ENCODE results near the gene KCP.
A peak's percentile ranks its signal among the peaks of the same experiment; 100 is the strongest.

The KCP gene

DNA sequence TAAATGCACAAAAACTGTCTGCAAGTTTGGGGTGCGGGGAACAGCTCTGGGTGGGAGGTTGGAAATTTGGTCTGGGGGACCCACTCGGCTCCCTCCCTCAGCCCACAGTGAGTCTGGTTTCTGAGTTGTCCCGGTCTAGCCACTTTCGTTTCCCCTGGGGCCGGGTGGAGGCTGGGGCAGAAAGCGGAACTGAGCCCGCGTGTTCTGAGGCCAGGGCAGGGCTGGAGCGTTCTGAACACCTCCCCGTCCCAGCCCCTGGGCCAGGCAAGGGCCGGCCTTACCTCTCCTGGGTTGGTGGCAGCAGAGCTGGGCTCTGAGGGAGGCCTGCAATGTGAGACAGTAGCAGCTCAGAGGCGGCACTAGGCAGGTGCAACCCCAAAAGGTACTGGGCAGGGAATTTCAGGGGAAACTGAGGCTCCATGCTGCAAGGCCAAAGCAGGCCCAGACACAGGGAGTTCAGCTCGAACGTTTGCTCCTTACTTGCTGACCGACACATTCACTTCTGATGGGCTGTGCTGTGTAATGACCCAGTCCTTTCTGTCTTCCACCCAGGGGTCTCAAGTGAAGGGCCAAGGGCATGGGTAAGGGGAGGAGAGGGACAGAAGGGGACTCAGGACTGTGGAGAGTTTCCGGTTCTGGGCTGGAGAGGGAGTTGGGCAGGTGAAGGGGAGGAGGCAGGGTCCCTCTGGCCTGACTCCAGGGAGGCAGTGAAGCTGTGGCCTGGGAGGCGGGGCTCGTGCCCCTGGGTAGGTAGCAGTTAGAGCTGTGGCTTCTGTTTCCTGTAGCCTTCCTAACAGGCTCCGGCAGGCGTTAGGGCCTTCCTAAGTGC, 30.2 kb upstream of the KCP start:
- H3K27me3 ChIP-seq (ENCODE audit: low read depth, low read length) = no peaks in the 10 kb centered on the region
- peaks cover 46% of the 10 kb centered on the region for H3K36me3 ChIP-seq (replicated peaks; ENCODE audit: low read depth, low read length)
- H2AFZ ChIP-seq (ENCODE audit: low read depth, low read length) = no peak overlapping the region
- TF ChIP-seq EZH2phosphoT487 (IDR thresholded peaks at IDR 0.05; ENCODE audit: low read depth) = no peak
- TF ChIP-seq, protein P1, sequence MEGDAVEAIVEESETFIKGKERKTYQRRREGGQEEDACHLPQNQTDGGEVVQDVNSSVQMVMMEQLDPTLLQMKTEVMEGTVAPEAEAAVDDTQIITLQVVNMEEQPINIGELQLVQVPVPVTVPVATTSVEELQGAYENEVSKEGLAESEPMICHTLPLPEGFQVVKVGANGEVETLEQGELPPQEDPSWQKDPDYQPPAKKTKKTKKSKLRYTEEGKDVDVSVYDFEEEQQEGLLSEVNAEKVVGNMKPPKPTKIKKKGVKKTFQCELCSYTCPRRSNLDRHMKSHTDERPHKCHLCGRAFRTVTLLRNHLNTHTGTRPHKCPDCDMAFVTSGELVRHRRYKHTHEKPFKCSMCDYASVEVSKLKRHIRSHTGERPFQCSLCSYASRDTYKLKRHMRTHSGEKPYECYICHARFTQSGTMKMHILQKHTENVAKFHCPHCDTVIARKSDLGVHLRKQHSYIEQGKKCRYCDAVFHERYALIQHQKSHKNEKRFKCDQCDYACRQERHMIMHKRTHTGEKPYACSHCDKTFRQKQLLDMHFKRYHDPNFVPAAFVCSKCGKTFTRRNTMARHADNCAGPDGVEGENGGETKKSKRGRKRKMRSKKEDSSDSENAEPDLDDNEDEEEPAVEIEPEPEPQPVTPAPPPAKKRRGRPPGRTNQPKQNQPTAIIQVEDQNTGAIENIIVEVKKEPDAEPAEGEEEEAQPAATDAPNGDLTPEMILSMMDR (IDR thresholded peaks at IDR 0.05; ENCODE audit: low read depth, low read length) = no peak
- H3K9me3 ChIP-seq (ENCODE audit: insufficient read depth, low read length) = no peaks in the 10 kb centered on the region
- peaks cover 54% of the 10 kb centered on the region for H3K4me1 ChIP-seq (ENCODE audit: low read length)
- H3K27ac ChIP-seq (ENCODE audit: low read length) = peak overlapping the region; percentile 97
- peaks cover 92% of the 10 kb centered on the region for H3K79me2 ChIP-seq (ENCODE audit: low read length)
- peak overlapping the region; percentile 99 for H3K9ac ChIP-seq (ENCODE audit: low read length)
- peaks cover 30% of the 10 kb centered on the region for H4K20me1 ChIP-seq (ENCODE audit: insufficient read depth, low read length)
- H3K4me2 ChIP-seq (ENCODE audit: low read length) = peak overlapping the region; percentile 80
- peak overlapping the region; percentile 97 for H3K4me3 ChIP-seq (ENCODE audit: low read length)

DNA sequence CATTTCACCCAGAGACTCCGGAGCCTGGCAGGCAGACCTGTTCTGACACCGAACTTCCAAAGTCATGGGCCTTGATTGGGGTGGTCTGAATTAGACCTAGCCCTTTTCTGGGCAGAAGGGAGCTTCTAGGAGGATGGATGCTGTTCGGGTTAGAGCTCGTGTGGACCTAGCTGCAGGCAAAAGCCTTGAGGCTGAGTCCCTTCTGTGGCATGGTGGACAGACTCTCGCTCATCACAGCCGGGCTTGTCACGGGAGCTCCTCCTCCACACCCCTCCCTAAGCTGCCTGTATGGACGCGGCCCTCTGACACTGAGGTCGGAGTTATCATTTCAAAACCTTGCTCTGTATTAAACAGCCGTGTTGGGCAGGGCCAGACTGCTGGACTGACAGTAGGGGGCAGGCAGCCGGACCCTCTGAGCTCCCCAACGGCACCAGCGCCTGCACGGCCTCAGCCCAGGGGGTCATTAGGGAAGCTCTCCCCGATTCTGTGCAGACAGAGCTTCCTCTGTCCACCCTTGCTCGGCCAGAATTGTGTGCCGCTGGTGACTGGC, 29.4 kb upstream of the KCP start:
- Histone ChIP-seq H3K27ac (ENCODE audit: low read length) (peak overlapping the region; percentile 97), H3K4me1 (ENCODE audit: low read length) (peaks cover 62% of the 10 kb centered on the region), H3K9ac (ENCODE audit: low read length) (peak overlapping the region; percentile 99), H3K79me2 (ENCODE audit: low read length) (peaks cover 91% of the 10 kb centered on the region), H3K36me3 (replicated peaks; ENCODE audit: low read depth, low read length) (peaks cover 39% of the 10 kb centered on the region), H2AFZ (ENCODE audit: low read depth, low read length) (no peak overlapping the region), H3K4me2 (ENCODE audit: low read length) (peak overlapping the region; percentile 80), H3K4me3 (ENCODE audit: low read length) (peak overlapping the region; percentile 97), H3K9me3 (ENCODE audit: insufficient read depth, low read length) (no peaks in the 10 kb centered on the region), H3K27me3 (ENCODE audit: low read depth, low read length) (no peaks in the 10 kb centered on the region), H4K20me1 (ENCODE audit: insufficient read depth, low read length) (peaks cover 22% of the 10 kb centered on the region)
- no peak for TF ChIP-seq EZH2phosphoT487 (IDR thresholded peaks at IDR 0.05; ENCODE audit: low read depth)
- TF ChIP-seq, protein P1 (IDR thresholded peaks at IDR 0.05; ENCODE audit: low read depth, low read length) = peak; percentile 49

DNA sequence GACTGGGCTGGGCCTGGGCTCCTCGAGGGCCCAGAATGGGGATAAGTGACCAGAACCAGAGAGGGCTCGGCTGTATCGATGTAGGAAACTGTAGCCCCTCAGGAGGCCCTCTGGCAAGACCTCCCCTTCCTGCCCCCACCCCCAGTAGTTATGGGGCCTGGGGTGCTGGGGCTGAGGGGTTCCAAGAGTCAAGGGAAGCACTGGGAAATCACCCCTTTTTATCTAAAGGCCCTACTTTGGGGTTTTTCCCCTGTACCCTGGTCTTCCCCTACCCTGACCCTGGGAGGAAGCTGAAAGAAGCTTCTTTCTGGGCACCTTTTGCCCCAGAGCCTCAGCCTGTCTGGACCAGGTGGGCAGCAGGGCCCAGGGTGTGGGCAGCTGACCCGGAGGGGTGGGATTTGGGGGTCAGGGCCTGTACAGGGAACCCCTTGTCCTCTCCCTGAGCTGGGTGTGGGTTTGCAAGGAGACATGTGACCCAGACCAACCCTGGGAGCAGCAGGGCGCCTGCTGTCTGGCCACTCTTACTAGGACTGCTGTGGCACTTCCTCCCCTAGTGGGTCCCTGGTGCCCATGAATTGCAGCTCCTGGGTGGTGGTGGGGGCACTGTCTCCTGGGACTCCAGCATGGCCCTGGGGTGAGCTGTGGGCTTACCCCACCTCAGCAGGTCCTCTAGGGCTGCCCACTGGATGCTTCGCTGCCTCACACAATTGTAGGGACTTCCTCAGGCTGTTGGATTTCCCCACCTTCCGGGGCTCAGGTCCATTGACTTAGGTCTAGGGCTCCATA, 28.8 kb upstream of the KCP start:
- Histone ChIP-seq H3K4me1 (ENCODE audit: low read length) (peaks cover 69% of the 10 kb centered on the region), H3K9ac (ENCODE audit: low read length) (peak overlapping the region; percentile 99), H3K4me2 (ENCODE audit: low read length) (peak overlapping the region; percentile 80), H3K79me2 (ENCODE audit: low read length) (peaks cover 89% of the 10 kb centered on the region), H3K36me3 (replicated peaks; ENCODE audit: low read depth, low read length) (peaks cover 32% of the 10 kb centered on the region), H3K4me3 (ENCODE audit: low read length) (peak overlapping the region; percentile 97), H3K27me3 (ENCODE audit: low read depth, low read length) (no peaks in the 10 kb centered on the region), H3K9me3 (ENCODE audit: insufficient read depth, low read length) (no peaks in the 10 kb centered on the region), H4K20me1 (ENCODE audit: insufficient read depth, low read length) (peaks cover 16% of the 10 kb centered on the region), H3K27ac (ENCODE audit: low read length) (peak overlapping the region; percentile 97), H2AFZ (ENCODE audit: low read depth, low read length) (no peak overlapping the region)
- TF ChIP-seq, protein P1 (IDR thresholded peaks at IDR 0.05; ENCODE audit: low read depth, low read length) = no peak
- no peak for TF ChIP-seq EZH2phosphoT487 (IDR thresholded peaks at IDR 0.05; ENCODE audit: low read depth)

All from OCI-LY3 (cell line).